A673 (cell line): ENCODE results near the gene LTBP2. TPM values are rescaled to one million over a fixed set of nuclear protein-coding genes. Genes with fewer than 3 reads are reported as not detected.

Experiments
- BruUV-seq: library from RNA; stranded (reverse); fragments of 400-500 nt; replicated peaks from 2 replicates; lab custom pipeline; 2021; lab: Mats Ljungman, UMichigan
- CTCF ChIA-PET: fragments of 300-600 bp; sonication (Branson Sonifier 250); formaldehyde crosslinking; loops from one replicate; lab custom pipeline; 2022; ENCODE audit warnings: antibody characterized with exemption; lab: Charles Lee
- POLR2A ChIA-PET: fragments of 300-600 bp; sonication (Branson Sonifier 250); formaldehyde crosslinking; loops from one replicate; lab custom pipeline; 2022; ENCODE audit warnings: antibody characterized with exemption; ENCODE audit not compliant: low non-redundant PET; lab: Charles Lee
- DNase-seq: peaks from one replicate; pipeline ENCODE4 v3.0.0-alpha.2; 2015; ENCODE audit warnings: low spot score
- H3K27ac ChIP-seq: fragments of 200-600 bp; sonication (generic); 2 replicates; pipeline ENCODE4 v1.5.1; 2016; ENCODE audit warnings: mixed run types, low read depth, mild to moderate bottlenecking, mixed read lengths, antibody characterized with exemption, low read length; ENCODE audit not compliant: poor library complexity, severe bottlenecking
- H3K27me3 ChIP-seq: fragments of 200-600 bp; sonication (generic); replicated peaks from 2 replicates; pipeline ENCODE4 v1.6.1; 2017; ENCODE audit warnings: mixed run types, low read depth, mild to moderate bottlenecking, mixed read lengths, antibody characterized with exemption, low read length; ENCODE audit not compliant: insufficient read depth, poor library complexity
- H3K36me3 ChIP-seq: fragments of 200-600 bp; sonication (generic); 2 replicates; pipeline ENCODE4 v1.6.1; 2016; ENCODE audit warnings: mixed run types, mild to moderate bottlenecking, mixed read lengths, antibody characterized with exemption, low read length; ENCODE audit not compliant: insufficient read depth, poor library complexity, severe bottlenecking
- H3K4me1 ChIP-seq: fragments of 200-600 bp; sonication (generic); 2 replicates; pipeline ENCODE4 v1.6.1; 2017; ENCODE audit warnings: mixed run types, mild to moderate bottlenecking, mixed read lengths, antibody characterized with exemption, low read length; ENCODE audit not compliant: insufficient read depth, poor library complexity, severe bottlenecking
- H3K4me3 ChIP-seq: fragments of 200-600 bp; sonication (generic); 2 replicates; pipeline ENCODE4 v1.5.1; 2016; ENCODE audit warnings: low read depth, mixed run types, mild to moderate bottlenecking, mixed read lengths, low read length; ENCODE audit not compliant: poor library complexity, severe bottlenecking
- H3K9me3 ChIP-seq: fragments of 200-600 bp; sonication (generic); 2 replicates; pipeline ENCODE4 v1.6.1; 2016; ENCODE audit warnings: mixed run types, low read depth, mild to moderate bottlenecking, mixed read lengths, antibody characterized with exemption, low read length; ENCODE audit not compliant: poor library complexity, severe bottlenecking
- EZH2 ChIP-seq: fragments of 200-600 bp; sonication (generic); IDR thresholded peaks from 2 replicates; pipeline ENCODE4 v1.6.1; 2017; ENCODE audit warnings: borderline replicate concordance, low read depth, mild to moderate bottlenecking, mixed read lengths, antibody characterized with exemption, low read length; ENCODE audit not compliant: poor library complexity, severe bottlenecking
- intact Hi-C: fragments of 100-400 bp; cut with micrococcal nuclease; formaldehyde crosslinking; loops from one replicate; pipeline ENCODE4 v1.10.0; 2022; ENCODE audit not compliant: unreplicated experiment
- total RNA-seq: library from RNA; stranded (reverse); gene quantifications from 2 replicates; pipeline ENCODE4 v1.2.3, GENCODE V29; 2021
- TF ChIP-seq, protein P1 (sequence below): fragments of 300-800, 200-600 bp; sonication (generic); conservative IDR thresholded peaks from 2 replicates; pipeline ENCODE4 v1.5.1; 2017; ENCODE audit warnings: low read depth, mild to moderate bottlenecking, antibody characterized with exemption, low read length, moderate library complexity, mixed read lengths

LTBP2 gene
- total RNA-seq, 1 experiment from 2014 or later = 0.26 TPM

- H3K9me3 ChIP-seq = no peaks in the 10 kb centered on the region
- H3K27ac ChIP-seq = no peak overlapping the region
- no peaks in the 10 kb centered on the region for H3K4me1 ChIP-seq
- no peak overlapping the region for H3K4me3 ChIP-seq
- H3K36me3 ChIP-seq = no peaks in the 10 kb centered on the region
- ChIA-PET CTCF (no interaction called here), POLR2A (no interaction called here)
- TF ChIP-seq, protein P1, sequence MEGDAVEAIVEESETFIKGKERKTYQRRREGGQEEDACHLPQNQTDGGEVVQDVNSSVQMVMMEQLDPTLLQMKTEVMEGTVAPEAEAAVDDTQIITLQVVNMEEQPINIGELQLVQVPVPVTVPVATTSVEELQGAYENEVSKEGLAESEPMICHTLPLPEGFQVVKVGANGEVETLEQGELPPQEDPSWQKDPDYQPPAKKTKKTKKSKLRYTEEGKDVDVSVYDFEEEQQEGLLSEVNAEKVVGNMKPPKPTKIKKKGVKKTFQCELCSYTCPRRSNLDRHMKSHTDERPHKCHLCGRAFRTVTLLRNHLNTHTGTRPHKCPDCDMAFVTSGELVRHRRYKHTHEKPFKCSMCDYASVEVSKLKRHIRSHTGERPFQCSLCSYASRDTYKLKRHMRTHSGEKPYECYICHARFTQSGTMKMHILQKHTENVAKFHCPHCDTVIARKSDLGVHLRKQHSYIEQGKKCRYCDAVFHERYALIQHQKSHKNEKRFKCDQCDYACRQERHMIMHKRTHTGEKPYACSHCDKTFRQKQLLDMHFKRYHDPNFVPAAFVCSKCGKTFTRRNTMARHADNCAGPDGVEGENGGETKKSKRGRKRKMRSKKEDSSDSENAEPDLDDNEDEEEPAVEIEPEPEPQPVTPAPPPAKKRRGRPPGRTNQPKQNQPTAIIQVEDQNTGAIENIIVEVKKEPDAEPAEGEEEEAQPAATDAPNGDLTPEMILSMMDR = no peak
- no peak for TF ChIP-seq EZH2
- no peaks in the 10 kb centered on the region for H3K27me3 ChIP-seq
- intact Hi-C loops = no loop called here
- no peak for DNase-seq
- no TSS peak for BruUV-seq
Observed at GRCh38 chr14:74531467-74531866, 80.6 kb downstream of the LTBP2 start.

DNA sequence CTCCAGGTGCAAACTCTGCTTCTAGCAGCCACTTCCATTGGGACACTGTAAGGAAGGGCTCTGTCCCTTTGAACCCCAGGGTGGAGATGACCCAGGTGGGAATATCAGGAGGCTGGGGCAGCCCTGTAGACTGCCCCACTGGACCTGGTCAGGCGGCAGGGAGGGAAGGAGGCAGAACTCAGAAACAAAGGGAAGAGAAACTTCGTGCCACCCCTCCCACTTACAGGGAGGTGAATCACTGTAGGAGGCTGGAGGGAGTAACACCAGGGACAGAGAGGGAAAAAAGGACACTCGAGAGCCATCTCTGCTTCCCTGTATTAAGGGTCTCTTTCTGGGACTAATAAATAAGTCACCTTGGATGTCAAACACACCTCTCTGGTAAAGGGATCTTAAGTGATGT lies 81.0 kb downstream of the LTBP2 start:
- ChIA-PET CTCF (no interaction called here), POLR2A (no interaction called here)
- H3K27me3 ChIP-seq = no peaks in the 10 kb centered on the region
- TF ChIP-seq, protein P1 = no peak
- TF ChIP-seq EZH2 = no peak
- no peaks in the 10 kb centered on the region for H3K9me3 ChIP-seq
- intact Hi-C loops = no loop called here
- no peaks in the 10 kb centered on the region for H3K4me1 ChIP-seq
- DNase-seq = no peak
- H3K4me3 ChIP-seq = no peak overlapping the region
- no peak overlapping the region for H3K27ac ChIP-seq
- H3K36me3 ChIP-seq = no peaks in the 10 kb centered on the region
- BruUV-seq = no TSS peak

- H3K36me3 ChIP-seq = no peaks in the 10 kb centered on the region
- BruUV-seq = no TSS peak
- no peak overlapping the region for H3K27ac ChIP-seq
- H3K4me3 ChIP-seq = no peak overlapping the region
- TF ChIP-seq, protein P1 = no peak
- TF ChIP-seq EZH2 = no peak
- CTCF ChIA-PET = no interaction called here
- intact Hi-C loops = no loop called here
- POLR2A ChIA-PET = no interaction called here
- no peak for DNase-seq
- no peaks in the 10 kb centered on the region for H3K4me1 ChIP-seq
- no peaks in the 10 kb centered on the region for H3K27me3 ChIP-seq
- no peaks in the 10 kb centered on the region for H3K9me3 ChIP-seq
Observed at GRCh38 chr14:74528886-74529285, 83.2 kb downstream of the LTBP2 start.
